Endothelial cell of umbilical vein (primary cell): ENCODE measurements around the gene LAMB3. TPM values are rescaled to one million over a fixed set of nuclear protein-coding genes. Genes with fewer than 3 reads are reported as not detected.

Experiments
- BruUV-seq: library from RNA; stranded (reverse); fragments of 400-500 nt; replicated peaks from 2 replicates; lab custom pipeline; 2021; lab: Mats Ljungman, UMichigan
- CTCF ChIA-PET: fragments of 300-600, 350-600 bp; sonication (Branson Sonifier 250); formaldehyde crosslinking; loops from one replicate; lab custom pipeline; 2021; ENCODE audit warnings: antibody characterized with exemption, inconsistent platforms; lab: Charles Lee
- POLR2A ChIA-PET: fragments of 300-600, 350-600 bp; sonication (Branson Sonifier 250); formaldehyde crosslinking; loops from one replicate; lab custom pipeline; 2021; ENCODE audit warnings: antibody characterized with exemption, inconsistent platforms; lab: Charles Lee
- DNase-seq: peaks from one replicate; pipeline ENCODE4 v3.0.0-alpha.2; 2011; ENCODE audit warnings: low read depth, low spot score
- FAIRE-seq: peaks from 2 replicates; lab custom pipeline; 2011; peaks lifted over from hg19 to GRCh38; lab: Jason Lieb, UNC
- H2AFZ ChIP-seq: 2 replicates; pipeline ENCODE4 v1.6.0; 2012; ENCODE audit warnings: low read depth, low read length, control low read depth, inconsistent platforms
- H3K27ac ChIP-seq: 2 replicates; pipeline ENCODE4 v1.5.1; 2011; ENCODE audit warnings: low read depth, mild to moderate bottlenecking, control low read depth, low read length, moderate library complexity; ENCODE audit not compliant: insufficient read depth
- H3K27me3 ChIP-seq, 2 experiments: 2 replicates each; pipeline versions ENCODE4 v1.6.0 to v1.6.1; 2011; ENCODE audit warnings: low read length in 2 of 2, mixed read lengths in 1 of 2; ENCODE audit not compliant: control insufficient read depth in 2 of 2, insufficient read depth in 2 of 2
- H3K36me3 ChIP-seq, 2 experiments: 2 replicates in 1 of 2; 3 replicates in 1 of 2; pipeline ENCODE4 v1.5.1; 2011; ENCODE audit warnings: low read length in 2 of 2, mild to moderate bottlenecking in 1 of 2, moderate library complexity in 1 of 2; ENCODE audit not compliant: control insufficient read depth in 2 of 2, insufficient read depth in 2 of 2; ENCODE audit errors: extremely low read depth in 1 of 2
- H3K4me1 ChIP-seq: 3 replicates; pipeline ENCODE4 v1.5.1; 2011; ENCODE audit warnings: mild to moderate bottlenecking, low read length; ENCODE audit not compliant: control insufficient read depth, insufficient read depth; ENCODE audit errors: extremely low read depth
- H3K4me2 ChIP-seq: 2 replicates; pipeline ENCODE4 v1.6.1; 2011; ENCODE audit warnings: low read length, control low read depth, mixed read lengths; ENCODE audit not compliant: insufficient read depth
- H3K4me3 ChIP-seq, 3 experiments: fragments of 200-600 bp in 1 of 3; sonication (generic), shearing (Covaris generic) in 1 of 3; replicated peaks in 1 of 3; 2 replicates each; pipeline ENCODE4 v1.5.1; 2011 to 2016; ENCODE audit warnings: control low read depth in 3 of 3, low read length in 3 of 3, mild to moderate bottlenecking in 2 of 3, inconsistent platforms in 1 of 3, low read depth in 1 of 3, moderate library complexity in 1 of 3; ENCODE audit not compliant: insufficient read depth in 1 of 3
- H3K79me2 ChIP-seq: 2 replicates; pipeline ENCODE4 v1.6.0; 2012; ENCODE audit warnings: low read length, inconsistent platforms; ENCODE audit not compliant: control insufficient read depth, insufficient read depth
- H3K9ac ChIP-seq: replicated peaks from 2 replicates; pipeline ENCODE3; 2011; ENCODE audit warnings: low read length, control low read depth; ENCODE audit not compliant: insufficient read depth; ENCODE audit errors: extremely low read depth
- H3K9me1 ChIP-seq: replicated peaks from 3 replicates; pipeline ENCODE4 v1.6.0; 2011; ENCODE audit warnings: mild to moderate bottlenecking, low read length; ENCODE audit not compliant: control insufficient read depth, insufficient read depth; ENCODE audit errors: extremely low read depth
- H3K9me3 ChIP-seq: replicated peaks from 2 replicates; pipeline ENCODE4 v1.5.1; 2012; ENCODE audit warnings: low read length, inconsistent platforms; ENCODE audit not compliant: control insufficient read depth, insufficient read depth
- H4K20me1 ChIP-seq: replicated peaks from 2 replicates; pipeline ENCODE3; 2011; ENCODE audit warnings: mild to moderate bottlenecking, low read length; ENCODE audit not compliant: control insufficient read depth, insufficient read depth; ENCODE audit errors: extremely low read depth
- EZH2 ChIP-seq: IDR thresholded peaks from 2 replicates; pipeline ENCODE4 v1.6.1; 2012; ENCODE audit warnings: borderline replicate concordance, low read depth, mild to moderate bottlenecking, moderate library complexity, low read length, inconsistent platforms; ENCODE audit not compliant: severe bottlenecking
- FOS ChIP-seq: IDR thresholded peaks from 2 replicates; pipeline ENCODE4 v1.6.1; 2011; ENCODE audit warnings: mild to moderate bottlenecking, low read length, moderate library complexity, borderline replicate concordance; ENCODE audit not compliant: insufficient read depth
- GATA2 ChIP-seq: IDR thresholded peaks from 2 replicates; pipeline ENCODE4 v1.7.0; 2011; ENCODE audit warnings: low read depth, mild to moderate bottlenecking, moderate library complexity, mixed read lengths, low read length; ENCODE audit not compliant: insufficient read length, insufficient read depth
- JUN ChIP-seq: IDR thresholded peaks from 2 replicates; pipeline ENCODE4 v1.6.1; 2011; ENCODE audit warnings: borderline replicate concordance, low read depth; ENCODE audit not compliant: insufficient read length, insufficient read depth
- MYC ChIP-seq: IDR thresholded peaks from one replicate; pipeline ENCODE4 v1.6.1; 2011; ENCODE audit warnings: mild to moderate bottlenecking, low read depth, low read length
- POLR2A ChIP-seq: IDR thresholded peaks from 2 replicates; pipeline ENCODE4 v1.6.1; 2012; ENCODE audit warnings: low read depth, mild to moderate bottlenecking, control low read depth, low read length
- POLR2AphosphoS5 ChIP-seq: IDR thresholded peaks from 2 replicates; pipeline ENCODE4 v1.6.1; 2012; ENCODE audit warnings: low read depth, mild to moderate bottlenecking, control low read depth, low read length, moderate library complexity; ENCODE audit not compliant: insufficient read depth
- dilution Hi-C: fragments of 300-500 bp; cut with MboI; formaldehyde crosslinking; loops from one replicate; pipeline ENCODE4 v1.15.0; 2019; ENCODE audit warnings: low sequenced_read_pairs; ENCODE audit not compliant: extremely low pct_ligation_motif_present
- intact Hi-C: fragments of 100-400 bp; cut with micrococcal nuclease; formaldehyde crosslinking; loops from one replicate; pipeline ENCODE4 v1.10.0; 2022
- polyA plus RNA-seq, 4 experiments: library from polyadenylated mRNA; depleted of rRNA in 3 of 4; stranded (reverse) in 3 of 4; unstranded in 1 of 4; fragments of >200 nt; gene quantifications; 2 replicates each; pipeline versions ENCODE4 v1.2.1 to v1.2.3, GENCODE V29; 2011 to 2012; ENCODE audit warnings: missing spikeins in 1 of 4
- total RNA-seq: library from RNA; stranded (reverse); gene quantifications from 2 replicates; pipeline ENCODE4 v1.2.3, GENCODE V29; 2021
- TF ChIP-seq, protein P1 (sequence below): IDR thresholded peaks from 2 replicates; pipeline ENCODE4 v1.6.1; 2011; ENCODE audit not compliant: insufficient read depth, insufficient read length
- TF ChIP-seq, protein P2 (sequence below), 2 donors: IDR thresholded peaks; 1 replicate in 1 of 2; 2 replicates in 1 of 2; pipeline ENCODE4 v1.5.1; 2011; ENCODE audit warnings: low read length in 2 of 2, mild to moderate bottlenecking in 2 of 2, moderate library complexity in 2 of 2, control low read depth in 1 of 2, inconsistent platforms in 1 of 2, low read depth in 1 of 2; ENCODE audit not compliant: insufficient read depth in 1 of 2; ENCODE audit errors: extremely low read depth in 1 of 2

The LAMB3 gene
- total and polyA plus RNA-seq, 2 donors (not counting 3 experiments of a cell fraction or from before 2014, with no cell fraction given) = 2.6 to 3.1 TPM

DNA sequence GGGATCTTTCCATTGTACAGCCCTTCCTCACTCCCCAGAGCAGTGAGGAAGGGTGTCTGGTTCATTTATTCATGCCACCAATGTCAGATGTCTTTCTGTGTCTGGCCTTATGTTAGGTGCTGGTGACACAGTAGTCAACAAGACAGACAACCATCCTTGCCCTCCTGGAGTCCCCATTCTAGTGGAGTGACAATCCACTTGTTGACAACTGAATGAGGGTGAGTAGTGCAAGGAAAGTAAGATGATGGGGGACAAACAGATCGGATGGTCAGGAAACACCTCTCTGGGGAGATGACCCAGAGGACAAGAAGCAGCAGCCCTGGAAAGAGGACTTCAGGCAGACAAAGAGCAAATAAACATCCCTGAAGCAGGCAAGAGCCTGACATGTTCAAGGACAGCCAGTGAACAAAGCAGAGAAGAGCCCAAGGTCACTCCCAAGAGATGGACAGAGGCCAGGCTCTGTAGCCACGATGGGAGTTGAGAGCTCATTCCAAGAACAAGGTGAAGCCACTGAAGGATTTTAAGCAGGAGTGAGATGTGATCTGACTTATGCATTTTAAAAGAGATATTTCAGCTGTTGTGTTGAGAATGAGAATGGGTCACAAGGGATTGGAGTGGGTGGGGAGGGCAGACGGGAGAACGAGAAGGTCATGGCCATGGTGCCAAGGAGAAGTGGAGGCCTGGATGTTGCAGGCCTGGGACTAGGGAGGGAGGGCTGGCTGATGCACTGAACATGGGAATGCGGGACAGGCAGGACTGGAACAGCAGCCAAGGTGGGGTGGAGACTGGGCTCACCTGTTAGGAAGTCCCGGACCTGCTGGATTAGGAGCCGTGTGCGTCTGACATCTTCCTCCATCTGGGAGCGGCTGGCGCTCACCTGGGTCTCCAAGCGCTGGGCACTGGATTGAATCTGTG is 30.2 kb downstream of the LAMB3 start:
- DNase-seq (no peak), FAIRE-seq (no peak)
- Histone ChIP-seq H3K27me3 (no peaks in the 10 kb centered on the region), H3K4me1 (no peaks in the 10 kb centered on the region), H3K79me2 (no peaks in the 10 kb centered on the region), H4K20me1 (no peaks in the 10 kb centered on the region), H3K9me3 (no peaks in the 10 kb centered on the region), H2AFZ (no peak overlapping the region), H3K9me1 (no peaks in the 10 kb centered on the region), H3K36me3 (no peaks in the 10 kb centered on the region), H3K27ac (no peak overlapping the region), H3K4me2 (no peak overlapping the region), H3K9ac (no peak overlapping the region), H3K4me3 (no peak overlapping the region)
- dilution Hi-C loops (no loop called here), intact Hi-C loops (no loop called here)
- ChIA-PET CTCF (interaction anchor here (1.1 to 10.2 kb wide), 5 partner anchors 9 to 56 kb away, joined by 3 to 119 read pairs (median 14); no protein-coding TSS in a partner anchor), POLR2A (no interaction called here)
- TF ChIP-seq POLR2AphosphoS5 (no peak), FOS (no peak), JUN (no peak), GATA2 (no peak), POLR2A (no peak), MYC (no peak), EZH2 (no peak)
- TF ChIP-seq, protein P1, sequence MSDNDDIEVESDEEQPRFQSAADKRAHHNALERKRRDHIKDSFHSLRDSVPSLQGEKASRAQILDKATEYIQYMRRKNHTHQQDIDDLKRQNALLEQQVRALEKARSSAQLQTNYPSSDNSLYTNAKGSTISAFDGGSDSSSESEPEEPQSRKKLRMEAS = no peak
- TF ChIP-seq, protein P2, sequence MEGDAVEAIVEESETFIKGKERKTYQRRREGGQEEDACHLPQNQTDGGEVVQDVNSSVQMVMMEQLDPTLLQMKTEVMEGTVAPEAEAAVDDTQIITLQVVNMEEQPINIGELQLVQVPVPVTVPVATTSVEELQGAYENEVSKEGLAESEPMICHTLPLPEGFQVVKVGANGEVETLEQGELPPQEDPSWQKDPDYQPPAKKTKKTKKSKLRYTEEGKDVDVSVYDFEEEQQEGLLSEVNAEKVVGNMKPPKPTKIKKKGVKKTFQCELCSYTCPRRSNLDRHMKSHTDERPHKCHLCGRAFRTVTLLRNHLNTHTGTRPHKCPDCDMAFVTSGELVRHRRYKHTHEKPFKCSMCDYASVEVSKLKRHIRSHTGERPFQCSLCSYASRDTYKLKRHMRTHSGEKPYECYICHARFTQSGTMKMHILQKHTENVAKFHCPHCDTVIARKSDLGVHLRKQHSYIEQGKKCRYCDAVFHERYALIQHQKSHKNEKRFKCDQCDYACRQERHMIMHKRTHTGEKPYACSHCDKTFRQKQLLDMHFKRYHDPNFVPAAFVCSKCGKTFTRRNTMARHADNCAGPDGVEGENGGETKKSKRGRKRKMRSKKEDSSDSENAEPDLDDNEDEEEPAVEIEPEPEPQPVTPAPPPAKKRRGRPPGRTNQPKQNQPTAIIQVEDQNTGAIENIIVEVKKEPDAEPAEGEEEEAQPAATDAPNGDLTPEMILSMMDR (IDR thresholded peaks at IDR 0.05; ENCODE audit: extremely low read depth in 1 of 2, insufficient read depth in 1 of 2, low read depth in 1 of 2, low read length in 2 of 2) = no peak
- BruUV-seq = no TSS peak
